Gastrocnemius medialis (tissue), 4 donors: ENCODE measurements around the gene NCAPD3.

Source experiments
- POLR2A ChIP-seq, 2 donors: fragments of 450-650 bp; IDR thresholded peaks; one replicate each; pipeline ENCODE4 v1.6.1; 2017; ENCODE audit warnings: antibody characterized with exemption in 2 of 2, mild to moderate bottlenecking in 2 of 2, moderate library complexity in 2 of 2
- TF ChIP-seq, protein P1 (sequence below), 5 experiments: fragments of 450-650 bp in 3 of 5; fragments of 200-600 bp in 2 of 5; sonication (generic) in 2 of 5; IDR thresholded peaks in 4 of 5; conservative IDR thresholded peaks in 1 of 5; 1 replicate in 4 of 5; 2 replicates in 1 of 5; pipeline ENCODE4 v1.5.1; 2016 to 2019; ENCODE audit warnings: antibody characterized with exemption in 5 of 5, mild to moderate bottlenecking in 3 of 5, moderate library complexity in 3 of 5

DNA sequence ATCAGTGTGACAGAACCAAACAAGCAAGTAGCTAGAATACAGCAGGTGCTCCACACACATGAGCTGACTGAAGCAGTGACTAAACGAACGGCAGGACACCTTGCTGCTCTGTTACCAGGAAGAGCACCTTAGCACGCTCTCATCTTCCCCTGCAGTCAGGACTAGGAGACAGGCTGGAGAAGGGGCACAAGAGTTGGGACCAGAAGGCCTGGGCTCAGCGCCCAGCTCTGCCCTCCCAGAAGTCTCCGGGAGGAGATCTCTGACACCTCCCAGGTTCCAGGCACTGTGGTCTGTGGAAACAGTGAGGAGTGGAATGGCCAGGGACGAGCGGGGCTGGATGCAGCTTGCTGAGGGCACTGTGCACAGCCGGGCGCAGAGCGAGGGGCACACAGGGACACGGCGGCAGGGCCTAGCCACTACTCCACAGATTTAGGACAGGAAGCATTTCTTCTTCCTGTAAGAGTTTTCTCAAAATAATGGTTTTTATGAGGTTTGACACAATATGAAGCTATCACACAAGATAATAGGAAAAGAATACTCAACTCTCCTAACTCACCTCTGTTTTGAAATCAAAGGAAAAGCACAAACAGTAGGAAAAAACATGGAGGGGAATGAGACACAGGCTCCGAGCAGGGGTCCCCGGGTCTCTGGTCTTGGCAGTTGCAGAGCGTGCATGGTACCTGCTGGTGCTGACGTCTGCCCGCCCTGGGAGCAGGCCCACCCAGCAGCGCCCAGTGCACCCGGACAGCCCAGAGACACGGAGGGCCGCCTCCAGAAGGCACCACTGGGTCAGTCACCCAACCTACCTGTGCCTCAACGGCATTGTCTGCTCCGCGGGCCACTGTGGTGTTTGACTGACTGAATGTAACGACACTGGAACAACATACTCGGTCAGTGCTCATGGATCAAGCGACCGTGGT, 67.6 kb downstream of the NCAPD3 start:
- TF ChIP-seq, protein P1, sequence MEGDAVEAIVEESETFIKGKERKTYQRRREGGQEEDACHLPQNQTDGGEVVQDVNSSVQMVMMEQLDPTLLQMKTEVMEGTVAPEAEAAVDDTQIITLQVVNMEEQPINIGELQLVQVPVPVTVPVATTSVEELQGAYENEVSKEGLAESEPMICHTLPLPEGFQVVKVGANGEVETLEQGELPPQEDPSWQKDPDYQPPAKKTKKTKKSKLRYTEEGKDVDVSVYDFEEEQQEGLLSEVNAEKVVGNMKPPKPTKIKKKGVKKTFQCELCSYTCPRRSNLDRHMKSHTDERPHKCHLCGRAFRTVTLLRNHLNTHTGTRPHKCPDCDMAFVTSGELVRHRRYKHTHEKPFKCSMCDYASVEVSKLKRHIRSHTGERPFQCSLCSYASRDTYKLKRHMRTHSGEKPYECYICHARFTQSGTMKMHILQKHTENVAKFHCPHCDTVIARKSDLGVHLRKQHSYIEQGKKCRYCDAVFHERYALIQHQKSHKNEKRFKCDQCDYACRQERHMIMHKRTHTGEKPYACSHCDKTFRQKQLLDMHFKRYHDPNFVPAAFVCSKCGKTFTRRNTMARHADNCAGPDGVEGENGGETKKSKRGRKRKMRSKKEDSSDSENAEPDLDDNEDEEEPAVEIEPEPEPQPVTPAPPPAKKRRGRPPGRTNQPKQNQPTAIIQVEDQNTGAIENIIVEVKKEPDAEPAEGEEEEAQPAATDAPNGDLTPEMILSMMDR (IDR thresholded peaks at IDR 0.05 in 4 of 5, conservative IDR thresholded peaks at IDR 0.05 in 1 of 5): no peak
- no peak for TF ChIP-seq POLR2A (IDR thresholded peaks at IDR 0.05)
